ENCODE measurements around the gene DIP2A. TPM values are rescaled to one million over a fixed set of nuclear protein-coding genes. Genes with fewer than 3 reads are reported as not detected.

The DIP2A gene
- polyA plus RNA-seq, 1 donor (not counting 4 experiments of a cell fraction or from before 2014, with no cell fraction given) = 41.6 TPM

DNA sequence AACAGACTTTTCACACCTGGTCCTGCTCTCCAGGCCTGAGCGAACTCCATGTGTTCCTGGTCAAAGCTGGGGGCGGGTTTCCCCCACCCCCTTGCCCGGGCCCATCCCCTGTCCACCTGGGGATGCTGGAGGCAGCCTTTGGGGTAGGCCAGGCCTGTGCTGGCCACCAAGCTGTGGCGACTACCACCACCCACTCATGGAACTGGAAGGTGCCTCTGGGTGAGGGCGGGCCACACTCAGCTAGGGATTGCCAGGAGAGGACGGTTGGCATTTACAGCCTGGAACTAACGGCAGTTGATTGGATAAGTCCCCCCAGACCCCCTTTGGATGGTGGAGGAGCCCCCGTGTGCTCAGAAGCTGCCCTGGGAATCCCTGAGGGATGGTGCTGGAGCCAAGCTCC lies 138.3 kb downstream of the DIP2A start:
- H3K9me3 ChIP-seq (ENCODE audit: control insufficient read depth, low read depth, low read length) = no peaks in the 10 kb centered on the region
- no peak overlapping the region for H3K4me3 ChIP-seq (ENCODE audit: control insufficient read depth in 2 of 3, extremely low read depth in 1 of 3, insufficient read depth in 2 of 3, low read depth in 1 of 3, low read length in 3 of 3)
- H3K27ac ChIP-seq (ENCODE audit: control insufficient read depth, insufficient read depth, low read length) = no peak overlapping the region
- no peaks in the 10 kb centered on the region for H3K9me1 ChIP-seq (ENCODE audit: control insufficient read depth, extremely low read depth, insufficient read depth, low read length)
- no peaks in the 10 kb centered on the region for H3K79me2 ChIP-seq (ENCODE audit: control insufficient read depth, insufficient read depth, low read length)
- dilution Hi-C loops (cut with MboI; ENCODE audit: extremely low pct_ligation_motif_present, low sequenced_read_pairs) = no loop called here
- H4K20me1 ChIP-seq (ENCODE audit: control insufficient read depth, extremely low read depth, insufficient read depth, low read length) = no peaks in the 10 kb centered on the region
- TF ChIP-seq, protein P1, sequence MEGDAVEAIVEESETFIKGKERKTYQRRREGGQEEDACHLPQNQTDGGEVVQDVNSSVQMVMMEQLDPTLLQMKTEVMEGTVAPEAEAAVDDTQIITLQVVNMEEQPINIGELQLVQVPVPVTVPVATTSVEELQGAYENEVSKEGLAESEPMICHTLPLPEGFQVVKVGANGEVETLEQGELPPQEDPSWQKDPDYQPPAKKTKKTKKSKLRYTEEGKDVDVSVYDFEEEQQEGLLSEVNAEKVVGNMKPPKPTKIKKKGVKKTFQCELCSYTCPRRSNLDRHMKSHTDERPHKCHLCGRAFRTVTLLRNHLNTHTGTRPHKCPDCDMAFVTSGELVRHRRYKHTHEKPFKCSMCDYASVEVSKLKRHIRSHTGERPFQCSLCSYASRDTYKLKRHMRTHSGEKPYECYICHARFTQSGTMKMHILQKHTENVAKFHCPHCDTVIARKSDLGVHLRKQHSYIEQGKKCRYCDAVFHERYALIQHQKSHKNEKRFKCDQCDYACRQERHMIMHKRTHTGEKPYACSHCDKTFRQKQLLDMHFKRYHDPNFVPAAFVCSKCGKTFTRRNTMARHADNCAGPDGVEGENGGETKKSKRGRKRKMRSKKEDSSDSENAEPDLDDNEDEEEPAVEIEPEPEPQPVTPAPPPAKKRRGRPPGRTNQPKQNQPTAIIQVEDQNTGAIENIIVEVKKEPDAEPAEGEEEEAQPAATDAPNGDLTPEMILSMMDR (optimal IDR thresholded peaks at IDR 0.05 in 1 of 3, IDR thresholded peaks at IDR 0.05 in 1 of 3, conservative IDR thresholded peaks at IDR 0.05 in 1 of 3; ENCODE audit: extremely low read depth in 1 of 3, insufficient read depth in 2 of 3, low read length in 3 of 3) = no peak
- TF ChIP-seq EZH2 (IDR thresholded peaks at IDR 0.05; ENCODE audit: low read length) = no peak
- DNase-seq (ENCODE audit: low read depth, low spot score) (no peak), FAIRE-seq (no peak)
- H3K4me2 ChIP-seq (ENCODE audit: control insufficient read depth, extremely low read depth, insufficient read depth, low read depth, low read length) = no peak overlapping the region
- H3K27me3 ChIP-seq (ENCODE audit: control insufficient read depth, extremely low read depth, insufficient read depth, low read length) = no peaks in the 10 kb centered on the region
- H3K36me3 ChIP-seq (ENCODE audit: control insufficient read depth in 2 of 2, extremely low read depth in 1 of 2, insufficient read depth in 2 of 2, low read length in 2 of 2) = no peaks in the 10 kb centered on the region
- no peak overlapping the region for H2AFZ ChIP-seq (ENCODE audit: control insufficient read depth, low read length)
- no peaks in the 10 kb centered on the region for H3K4me1 ChIP-seq (ENCODE audit: control insufficient read depth, extremely low read depth, insufficient read depth, low read length)
- H3K9ac ChIP-seq (ENCODE audit: control insufficient read depth, extremely low read depth, insufficient read depth, low read length) = no peak overlapping the region

DNA sequence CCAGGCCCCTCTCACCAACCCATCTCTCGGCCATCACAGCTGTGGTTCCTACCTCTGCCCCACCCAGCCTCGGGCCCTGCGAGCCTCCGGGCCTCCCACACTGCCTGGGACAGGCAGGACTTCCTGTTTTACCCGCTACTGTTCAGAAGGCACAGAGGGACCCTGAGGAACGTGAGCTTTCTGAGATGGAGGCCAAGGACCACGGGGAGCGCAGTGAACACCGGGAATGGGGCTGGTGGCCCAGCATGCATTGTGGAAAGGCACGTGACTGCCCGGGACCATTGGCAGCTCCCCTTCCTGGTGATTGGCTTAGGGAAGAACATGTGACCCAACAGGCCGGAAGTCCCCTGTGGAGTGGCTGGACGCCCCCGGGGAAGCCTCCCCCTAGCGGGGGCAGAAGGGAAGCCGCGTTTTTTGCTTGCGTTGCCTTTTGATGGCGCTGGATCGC lies 139.2 kb downstream of the DIP2A start:
- H3K9me1 ChIP-seq (ENCODE audit: control insufficient read depth, extremely low read depth, insufficient read depth, low read length) = no peaks in the 10 kb centered on the region
- H3K4me3 ChIP-seq (ENCODE audit: control insufficient read depth in 2 of 3, extremely low read depth in 1 of 3, insufficient read depth in 2 of 3, low read depth in 1 of 3, low read length in 3 of 3) = no peak overlapping the region
- H3K27ac ChIP-seq (ENCODE audit: control insufficient read depth, insufficient read depth, low read length) = no peak overlapping the region
- no peak overlapping the region for H2AFZ ChIP-seq (ENCODE audit: control insufficient read depth, low read length)
- no peak for FAIRE-seq
- H3K27me3 ChIP-seq (ENCODE audit: control insufficient read depth, extremely low read depth, insufficient read depth, low read length) = peaks cover 7% of the 10 kb centered on the region
- H3K4me1 ChIP-seq (ENCODE audit: control insufficient read depth, extremely low read depth, insufficient read depth, low read length) = no peaks in the 10 kb centered on the region
- H4K20me1 ChIP-seq (ENCODE audit: control insufficient read depth, extremely low read depth, insufficient read depth, low read length) = no peaks in the 10 kb centered on the region
- dilution Hi-C loops (cut with MboI; ENCODE audit: extremely low pct_ligation_motif_present, low sequenced_read_pairs) = no loop called here
- H3K79me2 ChIP-seq (ENCODE audit: control insufficient read depth, insufficient read depth, low read length) = no peaks in the 10 kb centered on the region
- TF ChIP-seq EZH2 (IDR thresholded peaks at IDR 0.05; ENCODE audit: low read length) = no peak
- TF ChIP-seq, protein P1 (optimal IDR thresholded peaks at IDR 0.05 in 1 of 3, IDR thresholded peaks at IDR 0.05 in 1 of 3, conservative IDR thresholded peaks at IDR 0.05 in 1 of 3; ENCODE audit: extremely low read depth in 1 of 3, insufficient read depth in 2 of 3, low read length in 3 of 3) = no peak
- no peaks in the 10 kb centered on the region for H3K9me3 ChIP-seq (ENCODE audit: control insufficient read depth, low read depth, low read length)
- no peak overlapping the region for H3K4me2 ChIP-seq (ENCODE audit: control insufficient read depth, extremely low read depth, insufficient read depth, low read depth, low read length)
- no peak for DNase-seq (ENCODE audit: low read depth, low spot score)
- H3K9ac ChIP-seq (ENCODE audit: control insufficient read depth, extremely low read depth, insufficient read depth, low read length) = no peak overlapping the region
- no peaks in the 10 kb centered on the region for H3K36me3 ChIP-seq (ENCODE audit: control insufficient read depth in 2 of 2, extremely low read depth in 1 of 2, insufficient read depth in 2 of 2, low read length in 2 of 2)

All from keratinocyte (primary cell).